Adrenal gland (tissue), 12 donors: ENCODE data around the gene FOXP4. TPM values are rescaled to one million over a fixed set of nuclear protein-coding genes. Genes with fewer than 3 reads are reported as not detected.
"Not testable (repeated sequence)": the region's sequence is repeated elsewhere in the genome, so short reads cannot be mapped to it uniquely, and the experiment has no call there.

Experiments used
- DNase-seq, 7 donors: peaks; one replicate each; pipeline ENCODE4 v3.0.0-alpha.2; 2019 to 2020
- H3K27ac ChIP-seq, 5 donors: fragments of 200-600 bp; sonication (generic) in 4 of 5; 1 replicate in 3 of 5; 2 replicates in 2 of 5; pipeline versions ENCODE4 v1.5.1 to v1.8.0; 2016 to 2020; ENCODE audit warnings: mild to moderate bottlenecking in 1 of 5
- H3K27me3 ChIP-seq: fragments of 200-600 bp; 2 replicates; pipeline ENCODE4 v1.8.0; 2021
- H3K36me3 ChIP-seq, 2 donors: fragments of 200-600 bp; replicated peaks in 1 of 2; 1 replicate in 1 of 2; 2 replicates in 1 of 2; pipeline versions ENCODE4 v1.5.1 to v1.8.0; 2018 to 2022
- H3K4me1 ChIP-seq, 2 donors: fragments of 200-600 bp; replicated peaks in 1 of 2; 1 replicate in 1 of 2; 2 replicates in 1 of 2; pipeline versions ENCODE4 v1.5.1 to v1.8.0; 2018 to 2021
- H3K4me3 ChIP-seq, 4 donors: fragments of 200-600 bp; sonication (generic) in 3 of 4; one replicate each; pipeline ENCODE4 v1.5.1; 2016 to 2018
- H3K9me3 ChIP-seq, 3 donors: fragments of 200-600 bp; sonication (generic) in 1 of 3; replicated peaks in 1 of 3; 1 replicate in 2 of 3; 2 replicates in 1 of 3; pipeline versions ENCODE4 v1.5.1 to v1.8.0; 2016 to 2021
- CTCF ChIP-seq, 6 experiments: fragments of 450-650 bp in 4 of 6; fragments of 200-600 bp in 2 of 6; sonication (generic) in 1 of 6; IDR thresholded peaks; 1 replicate in 5 of 6; 2 replicates in 1 of 6; pipeline versions ENCODE4 v1.5.1 to v1.8.0; 2016 to 2021; ENCODE audit warnings: antibody characterized with exemption in 6 of 6, mild to moderate bottlenecking in 2 of 6, moderate library complexity in 1 of 6
- POLR2A ChIP-seq, 2 donors: fragments of 450-650 bp; IDR thresholded peaks; one replicate each; pipeline ENCODE4 v1.6.1; 2017; ENCODE audit warnings: antibody characterized with exemption in 2 of 2, mild to moderate bottlenecking in 2 of 2, moderate library complexity in 1 of 2
- WGBS, 4 donors: extraction: QIAGEN DNeasy Blood & Tissue Kit in 2 of 4; methylation state at CpG; one replicate each; pipeline versions ENCODE4 v1.1.5 to v1.1.7; 2013 to 2017; 5-methylcytosine and 5-hydroxymethylcytosine counted together
- intact Hi-C, 2 donors: fragments of 100-400 bp; cut with DNase I; formaldehyde crosslinking; loops; one replicate each; pipeline versions ENCODE4 v1.14.1 to v1.15.0; 2022 to 2023
- polyA plus RNA-seq, 3 donors: library from polyadenylated mRNA; stranded (reverse); fragments of 200-250 nt in 2 of 3; fragments of 350-450 nt in 1 of 3; fragmentation: Illumina TruSeq in 1 of 3; extraction: RNeasy Lipid Tissue Mini Kit (QIAGEN cat#74804) in 1 of 3; gene quantifications; one replicate each; pipeline ENCODE4 v1.2.3, GENCODE V29; 2013 to 2014
- total RNA-seq, 9 donors: library from RNA; depleted of rRNA in 4 of 9; stranded (reverse); fragments of >200 nt in 4 of 9; fragments of 120-200 nt in 1 of 9; fragmentation: NEBNext Ultra II Directional in 1 of 9; extraction: Animal tissue kit (Norgen Biotek cat#: 25700) in 1 of 9; gene quantifications; one replicate each; pipeline versions ENCODE4 v1.1.0 to v1.2.4, GENCODE V29; 2013 to 2023
- donor health status: healthy with polysubstance abuse.
- donor health status: Bipolar disorder and iron deficiency.
- donor health status: DM: yes; HTN: yes; CAD: no.
- donor health status: DM: no; HTN: no; CAD: no.
- donor health status: DM: no; HTN: no; CAD: no.
- donor health status: DM: yes; HTN: yes; CAD: no.

The FOXP4 gene
- total and polyA plus RNA-seq, 12 donors: 1.6 to 18.2 (median 11.3) TPM

- H3K27me3 ChIP-seq: no peaks in the 10 kb centered on the region
- no peaks in the 10 kb centered on the region for H3K36me3 ChIP-seq
- H3K27ac ChIP-seq: no peak overlapping the region
- no peak for TF ChIP-seq POLR2A (IDR thresholded peaks at IDR 0.05)
- TF ChIP-seq CTCF (IDR thresholded peaks at IDR 0.05): no peak
- no peaks in the 10 kb centered on the region for H3K9me3 ChIP-seq
- 88 to 94% (median 92%) methylated on average over 2 of the region's 2 CpGs for WGBS, 4 donors
- no peak overlapping the region for H3K4me3 ChIP-seq
- no peak for DNase-seq
- intact Hi-C loops: no loop called here
- no peaks in the 10 kb centered on the region for H3K4me1 ChIP-seq
Measured at GRCh38 chr6:41614715-41615114, 68.5 kb downstream of the FOXP4 start.

GRCh38 chr6:41615311-41615710, 69.1 kb downstream of the FOXP4 start:
- Histone ChIP-seq H3K4me1 (no peaks in the 10 kb centered on the region), H3K9me3 (no peaks in the 10 kb centered on the region), H3K27me3 (no peaks in the 10 kb centered on the region), H3K4me3 (no peak overlapping the region), H3K27ac (no peak overlapping the region), H3K36me3 (no peaks in the 10 kb centered on the region)
- intact Hi-C loops: no loop called here
- WGBS, 4 donors: 66 to 75% (median 74%) methylated on average over 6 to 7 of the region's 7 CpGs
- TF ChIP-seq CTCF (IDR thresholded peaks at IDR 0.05): no peak
- no peak for TF ChIP-seq POLR2A (IDR thresholded peaks at IDR 0.05)
- DNase-seq: no peak

GRCh38 chr6:41618598-41618997, 72.4 kb downstream of the FOXP4 start:
- WGBS, 4 donors: 82 to 89% (median 83%) methylated on average over 3 of the region's 3 CpGs
- no peaks in the 10 kb centered on the region for H3K36me3 ChIP-seq
- peaks cover 0 to 4% (median 0%) of the 10 kb centered on the region in 3 donors for H3K9me3 ChIP-seq
- H3K4me1 ChIP-seq: no peaks in the 10 kb centered on the region
- intact Hi-C loops: no loop called here
- H3K27me3 ChIP-seq: no peaks in the 10 kb centered on the region
- no peak overlapping the region for H3K27ac ChIP-seq
- H3K4me3 ChIP-seq: no peak overlapping the region
- no peak for DNase-seq
- no peak for TF ChIP-seq CTCF (IDR thresholded peaks at IDR 0.05)
- TF ChIP-seq POLR2A (IDR thresholded peaks at IDR 0.05): no peak

GRCh38 chr6:41619193-41619592, 73.0 kb downstream of the FOXP4 start:
- H3K9me3 ChIP-seq, DNase-seq, H3K36me3 ChIP-seq, H3K4me1 ChIP-seq, H3K27me3 ChIP-seq, H3K4me3 ChIP-seq, intact Hi-C loops, H3K27ac ChIP-seq: not testable (repeated sequence)
- 77 to 84% (median 81%) methylated on average over 4 of the region's 4 CpGs for WGBS, 4 donors

- H3K9me3 ChIP-seq: peaks cover 0 to 4% (median 0%) of the 10 kb centered on the region in 3 donors
- no peak for TF ChIP-seq CTCF (IDR thresholded peaks at IDR 0.05)
- TF ChIP-seq POLR2A (IDR thresholded peaks at IDR 0.05): no peak
- no peaks in the 10 kb centered on the region for H3K4me1 ChIP-seq
- H3K27me3 ChIP-seq: no peaks in the 10 kb centered on the region
- DNase-seq: no peak
- intact Hi-C loops: no loop called here
- H3K36me3 ChIP-seq: no peaks in the 10 kb centered on the region
- no peak overlapping the region for H3K4me3 ChIP-seq
- no peak overlapping the region for H3K27ac ChIP-seq
Measured at GRCh38 chr6:41621367-41621766, 75.2 kb downstream of the FOXP4 start.
